ENCODE results near the gene SMAD9.

SMAD9 gene

GRCh38 chr13:36865265-36865664 is 54.8 kb downstream of the SMAD9 start:
- DNase-seq (ENCODE audit: low read depth in 2 of 2): no peak

GRCh38 chr13:36862722-36863121 is 57.3 kb downstream of the SMAD9 start:
- DNase-seq (ENCODE audit: low read depth in 2 of 2): no peak

- DNase-seq (ENCODE audit: low read depth in 2 of 2): no peak
Observed at GRCh38 chr13:36862002-36862685, 57.9 kb downstream of the SMAD9 start.

GRCh38 chr13:36859259-36859658 is 60.8 kb downstream of the SMAD9 start:
- DNase-seq (ENCODE audit: low read depth in 2 of 2): no peak

- no peak for DNase-seq (ENCODE audit: low read depth in 2 of 2)
Observed at GRCh38 chr13:36858290-36858689, 61.7 kb downstream of the SMAD9 start.

- DNase-seq (ENCODE audit: low read depth in 2 of 2): no peak
Observed at GRCh38 chr13:36857253-36857652, 62.8 kb downstream of the SMAD9 start.

GRCh38 chr13:36850790-36851438 is 69.1 kb downstream of the SMAD9 start:
- DNase-seq (ENCODE audit: low read depth in 2 of 2): no peak

- no peak for DNase-seq (ENCODE audit: low read depth in 2 of 2)
Observed at GRCh38 chr13:36848199-36848982, 71.6 kb downstream of the SMAD9 start.

- DNase-seq (ENCODE audit: low read depth in 2 of 2): no peak
Observed at GRCh38 chr13:36847606-36848005, 72.4 kb downstream of the SMAD9 start.

- no peak for DNase-seq (ENCODE audit: low read depth in 2 of 2)
Observed at GRCh38 chr13:36841391-36841790, 78.6 kb downstream of the SMAD9 start.

- DNase-seq (ENCODE audit: low read depth in 2 of 2): no peak
Observed at GRCh38 chr13:36840718-36841250, 79.3 kb downstream of the SMAD9 start.

GRCh38 chr13:36839981-36840380 is 80.1 kb downstream of the SMAD9 start:
- no peak for DNase-seq (ENCODE audit: low read depth in 2 of 2)

- no peak for DNase-seq (ENCODE audit: low read depth in 2 of 2)
Observed at GRCh38 chr13:36839281-36839680, 80.8 kb downstream of the SMAD9 start.

GRCh38 chr13:36837354-36838092 is 82.5 kb downstream of the SMAD9 start:
- no peak for DNase-seq (ENCODE audit: low read depth in 2 of 2)

- DNase-seq (ENCODE audit: low read depth in 2 of 2): no peak
Observed at GRCh38 chr13:36834299-36834698, 85.7 kb downstream of the SMAD9 start.

- no peak for DNase-seq (ENCODE audit: low read depth in 2 of 2)
Observed at GRCh38 chr13:36831291-36831690, 88.7 kb downstream of the SMAD9 start.

GRCh38 chr13:36829753-36830152 is 90.3 kb downstream of the SMAD9 start:
- no peak for DNase-seq (ENCODE audit: low read depth in 2 of 2)

GRCh38 chr13:36822785-36823184 is 97.3 kb downstream of the SMAD9 start:
- no peak for DNase-seq (ENCODE audit: low read depth in 2 of 2)

- no peak for DNase-seq (ENCODE audit: low read depth in 2 of 2)
Observed at GRCh38 chr13:36820222-36820621, 99.8 kb downstream of the SMAD9 start.

GRCh38 chr13:36819739-36820090 is 100.3 kb downstream of the SMAD9 start:
- DNase-seq (ENCODE audit: low read depth in 2 of 2): peak; percentile 1 to 2

- DNase-seq (ENCODE audit: low read depth in 2 of 2): peak; percentile 85 to 87
Observed at GRCh38 chr13:36818804-36819738, 101.0 kb downstream of the SMAD9 start, which contains the start of gene RFXAP. Gene RFXAP (plus strand): TSS chr13:36819222. CDS start chr13:36819358, 136 bp downstream.
